HG03066 (cell line): ENCODE data around the gene RPL28.

Experiments
- ATAC-seq: cut with Tn5 transposase; IDR thresholded peaks from one replicate; pipeline ENCODE4 v1.9.1; 2021; ENCODE audit warnings: low read depth; ENCODE audit not compliant: unreplicated experiment

RPL28 gene

DNA sequence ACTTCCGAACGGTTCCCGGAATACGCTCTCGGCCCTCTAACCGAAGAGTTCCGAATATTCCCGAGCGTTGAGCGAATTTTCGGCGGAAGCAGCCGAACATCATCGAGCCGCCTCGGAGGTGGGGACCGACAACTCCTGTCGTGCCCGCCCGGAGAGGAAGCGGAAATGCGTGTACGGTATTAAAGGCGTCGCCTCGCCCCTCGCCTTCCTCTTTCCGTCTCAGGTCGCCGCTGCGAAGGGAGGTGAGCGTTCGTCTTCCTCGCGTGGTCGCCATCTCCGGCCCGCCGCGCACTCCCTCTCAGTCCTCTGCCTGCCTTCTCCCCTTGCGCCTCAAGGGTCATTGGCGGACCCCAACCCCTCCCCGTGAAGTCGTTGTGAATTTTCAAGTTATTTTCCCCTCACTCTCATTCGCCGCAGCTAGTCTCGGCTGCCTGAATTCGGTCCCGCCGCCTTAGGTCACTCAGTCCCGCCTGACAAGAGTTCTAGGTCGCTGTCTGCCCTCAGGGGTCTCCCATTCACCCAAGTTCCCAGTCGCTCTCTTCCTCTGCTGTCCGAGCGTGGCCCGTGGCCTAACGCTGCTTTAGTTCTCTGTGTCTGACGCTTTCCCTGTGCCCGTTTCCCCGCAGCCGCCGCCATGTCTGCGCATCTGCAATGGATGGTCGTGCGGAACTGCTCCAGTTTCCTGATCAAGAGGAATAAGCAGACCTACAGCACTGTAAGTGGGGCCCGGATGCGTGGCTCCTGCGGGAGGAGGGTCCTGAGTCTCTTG is at the start of gene RPL28:
Gene RPL28, plus strand, starts transcription at position 209 of the 769 bp plus-strand sequence. Its CDS starts 426 bp downstream, at position 635.
- peak; percentile 56 for ATAC-seq

DNA sequence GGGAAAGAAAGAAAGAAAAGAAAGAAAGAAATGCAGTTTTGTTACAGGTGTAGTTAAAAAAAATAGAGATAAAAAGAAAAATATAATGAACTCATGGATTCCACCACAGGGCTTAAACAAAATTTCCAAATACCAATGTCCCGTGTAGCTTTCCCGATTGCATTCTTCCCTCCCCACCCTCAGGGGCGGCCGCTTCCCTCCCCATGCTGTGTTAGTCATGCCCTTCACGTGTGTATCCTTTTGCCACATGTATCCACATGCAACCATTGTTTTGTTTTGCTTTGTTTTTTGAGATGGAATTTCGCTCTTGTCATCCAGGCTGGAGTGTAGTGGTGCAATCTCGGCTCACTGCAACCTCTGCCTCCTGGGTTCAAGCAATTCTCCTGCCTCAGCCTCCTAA is 49.6 kb upstream of the RPL28 start:
- ATAC-seq, result no peak

DNA sequence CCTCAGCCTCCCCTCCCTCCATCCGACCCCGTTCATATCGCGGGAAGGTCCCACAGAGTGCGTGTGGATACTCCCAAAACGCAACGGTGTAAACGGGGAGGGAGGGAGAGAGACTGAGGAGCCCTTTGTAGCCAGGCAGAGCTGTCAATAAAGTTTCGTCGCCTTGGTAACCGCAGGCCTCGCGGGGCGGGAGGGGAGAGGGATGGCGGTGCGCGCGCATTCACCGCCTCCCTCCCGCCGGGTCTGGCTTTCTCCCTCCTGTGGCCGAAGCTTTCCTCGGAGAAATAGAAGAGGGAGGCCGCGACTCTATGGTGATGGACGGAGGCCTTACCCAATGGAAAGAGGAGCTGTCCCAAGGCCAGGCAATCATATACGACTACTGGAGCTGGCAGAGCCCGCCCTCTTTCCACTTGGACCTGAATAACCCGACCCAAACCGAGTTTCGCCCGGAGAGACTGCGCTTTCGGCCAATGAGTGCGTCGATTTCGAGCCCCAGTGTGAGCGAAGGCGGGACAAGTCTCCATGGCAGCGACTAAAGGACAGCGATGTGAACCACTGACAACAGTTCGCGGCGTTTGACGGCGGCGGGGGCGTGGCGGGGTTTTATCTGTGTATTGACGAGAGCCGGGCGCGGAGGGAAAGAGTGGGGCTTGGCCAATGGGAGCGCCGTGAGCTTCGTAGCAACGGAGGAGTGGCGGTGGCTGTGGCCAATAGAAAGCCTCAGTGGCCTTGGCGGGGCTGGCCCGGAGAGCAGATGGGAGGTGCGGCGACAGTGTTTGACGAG is 46.4 kb upstream of the RPL28 start, which contains the start of gene KMT5C:
Gene KMT5C, plus strand, starts transcription at position 772 of the 784 bp plus-strand sequence. CDS start 2,061 bp downstream, outside the sequence.
- ATAC-seq, result peak; percentile 80

DNA sequence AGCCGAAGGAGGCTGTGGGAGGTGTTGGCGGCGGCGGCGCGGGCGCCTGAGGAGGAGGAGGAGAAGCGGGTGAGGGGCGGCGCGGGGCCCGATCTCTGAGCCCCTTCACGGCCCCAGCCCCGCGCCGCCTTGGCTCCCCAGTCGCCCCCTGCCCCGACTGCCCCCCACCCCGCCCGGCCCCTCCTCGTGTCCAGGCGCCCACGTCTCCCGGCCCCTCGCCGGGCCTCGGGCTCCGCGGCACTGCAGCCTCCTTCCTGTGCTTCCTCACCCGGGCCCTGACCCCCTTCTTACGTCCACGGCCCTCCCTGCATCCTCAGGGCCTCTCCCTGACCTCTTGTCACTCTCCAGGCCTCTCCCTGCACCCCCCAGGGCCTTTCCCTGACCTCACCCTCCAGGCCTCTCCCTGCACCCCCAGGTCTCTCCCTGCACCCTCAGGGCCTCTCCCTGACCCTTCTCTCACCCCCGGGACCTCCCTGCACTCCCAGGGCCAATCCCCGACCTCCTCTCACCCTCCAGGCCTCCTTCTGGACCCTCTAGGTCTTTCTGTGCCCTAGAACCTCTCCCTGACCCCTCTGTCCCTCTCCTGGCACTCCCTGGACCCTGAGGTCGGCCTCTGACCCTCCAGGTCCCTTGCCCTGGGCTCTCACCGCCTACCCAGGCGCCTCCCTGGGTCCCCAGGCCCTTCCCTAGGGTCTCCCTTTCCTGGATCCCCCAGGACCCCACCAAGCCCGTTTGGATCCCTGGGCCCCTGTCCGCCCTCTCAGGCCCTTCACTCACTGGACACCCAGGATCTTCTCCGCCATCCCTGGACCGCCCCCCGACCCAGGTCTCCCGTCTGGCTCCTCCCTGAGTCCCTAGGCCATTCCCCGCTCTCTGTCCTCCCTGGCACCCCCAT is 45.6 kb upstream of the RPL28 start:
- ATAC-seq, result no peak

DNA sequence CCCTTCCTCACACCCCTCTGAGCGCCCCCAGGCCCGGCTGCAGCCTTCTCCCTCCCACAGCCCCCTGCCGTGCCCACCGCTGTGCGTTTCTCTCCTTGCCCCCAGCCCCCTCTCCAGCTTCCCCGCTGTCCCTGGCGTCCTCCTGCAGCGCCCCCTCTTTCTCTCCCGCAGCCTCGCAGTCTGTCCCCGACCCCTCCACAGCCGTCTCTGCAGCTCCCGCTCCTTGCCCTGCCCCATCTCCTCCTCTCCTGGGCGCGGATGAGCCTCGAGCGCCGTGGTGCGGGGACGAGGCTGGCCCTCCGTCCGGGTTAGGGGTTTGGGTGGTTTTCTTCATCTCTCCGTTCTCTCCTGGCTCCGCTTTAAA is 45.0 kb upstream of the RPL28 start:
- ATAC-seq, result no peak

DNA sequence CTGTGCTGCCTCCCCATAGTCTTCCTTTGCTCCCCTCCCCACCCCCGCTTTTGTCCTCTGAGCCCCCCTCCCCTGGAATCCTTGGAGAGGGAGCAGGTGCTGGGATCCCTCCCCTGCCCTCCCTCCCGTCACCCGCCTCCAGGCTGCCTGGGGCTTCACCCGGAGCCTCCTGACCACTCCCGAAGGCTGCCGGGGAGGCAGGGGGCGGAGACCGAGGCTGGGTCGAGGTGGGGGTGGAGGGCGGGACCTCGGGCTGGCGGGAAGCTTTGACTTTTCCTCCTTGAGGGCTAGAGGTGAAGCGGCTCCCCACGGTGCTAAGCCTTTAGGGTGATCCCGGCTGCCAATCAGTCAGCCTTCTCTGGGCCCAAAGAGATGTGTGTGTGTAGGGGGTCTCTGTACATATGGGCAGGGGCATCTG is 44.6 kb upstream of the RPL28 start:
- no peak for ATAC-seq

DNA sequence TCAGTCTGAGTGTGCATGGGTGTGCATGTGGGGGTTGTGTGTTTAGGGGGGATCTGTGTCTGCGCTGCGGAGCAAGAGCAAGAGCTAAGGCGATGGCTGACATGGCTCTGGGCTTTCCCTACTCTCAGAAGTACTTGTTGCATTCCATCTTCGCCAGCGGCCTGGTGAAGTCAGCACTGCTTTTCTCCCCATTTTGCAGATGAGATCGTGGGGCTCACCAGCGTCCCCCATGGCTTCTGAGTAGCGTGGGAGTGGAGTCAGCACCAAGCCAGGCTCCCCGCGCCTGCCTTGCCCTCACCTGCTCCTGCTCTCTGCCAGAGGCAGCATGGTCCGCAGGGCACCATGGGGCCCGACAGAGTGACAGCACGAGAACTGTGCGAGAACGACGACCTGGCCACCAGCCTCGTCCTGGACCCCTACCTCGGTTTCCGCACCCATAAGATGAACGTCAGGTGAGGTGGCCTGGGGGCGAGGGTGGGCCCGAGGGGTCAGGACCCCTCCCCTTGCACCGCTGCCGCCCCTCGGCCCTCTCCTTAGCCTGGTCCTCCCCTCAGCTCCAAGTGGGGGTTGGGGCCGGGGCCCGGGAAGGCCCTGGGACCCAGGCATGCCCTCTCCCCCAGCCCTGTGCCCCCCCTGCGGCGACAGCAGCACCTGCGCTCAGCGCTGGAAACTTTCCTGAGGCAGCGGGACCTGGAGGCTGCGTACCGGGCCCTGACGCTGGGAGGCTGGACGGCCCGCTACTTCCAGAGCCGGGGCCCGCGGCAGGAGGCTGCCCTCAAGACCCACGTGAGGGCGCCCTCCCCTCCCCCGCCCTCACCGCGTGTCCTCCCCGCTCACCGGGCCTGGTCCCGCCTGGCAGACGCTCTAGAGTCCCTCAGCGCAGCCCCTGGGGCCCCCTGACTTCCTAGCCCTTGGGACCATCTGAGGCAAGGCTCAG is 43.9 kb upstream of the RPL28 start:
- no peak for ATAC-seq

DNA sequence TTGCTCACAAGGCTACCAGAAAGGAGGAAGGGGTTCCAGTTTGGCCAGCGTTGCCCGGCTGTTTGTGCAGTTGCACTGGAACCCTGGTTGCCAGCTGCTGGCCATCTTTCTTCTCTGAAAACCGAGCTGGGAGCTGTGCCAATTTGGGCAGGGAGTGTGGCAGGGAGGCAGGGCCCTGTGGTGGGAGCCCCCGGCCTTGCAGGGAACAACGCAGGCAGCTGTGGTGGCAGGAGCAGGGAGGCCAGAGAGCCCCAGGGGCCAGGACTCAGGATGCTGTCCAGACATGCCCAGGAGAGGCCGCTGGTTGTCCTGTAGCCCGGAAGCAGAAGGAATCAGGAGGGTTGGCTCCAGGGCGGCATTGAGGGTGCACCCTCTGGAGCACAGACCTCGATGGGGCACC is 41.3 kb upstream of the RPL28 start:
- no peak for ATAC-seq

DNA sequence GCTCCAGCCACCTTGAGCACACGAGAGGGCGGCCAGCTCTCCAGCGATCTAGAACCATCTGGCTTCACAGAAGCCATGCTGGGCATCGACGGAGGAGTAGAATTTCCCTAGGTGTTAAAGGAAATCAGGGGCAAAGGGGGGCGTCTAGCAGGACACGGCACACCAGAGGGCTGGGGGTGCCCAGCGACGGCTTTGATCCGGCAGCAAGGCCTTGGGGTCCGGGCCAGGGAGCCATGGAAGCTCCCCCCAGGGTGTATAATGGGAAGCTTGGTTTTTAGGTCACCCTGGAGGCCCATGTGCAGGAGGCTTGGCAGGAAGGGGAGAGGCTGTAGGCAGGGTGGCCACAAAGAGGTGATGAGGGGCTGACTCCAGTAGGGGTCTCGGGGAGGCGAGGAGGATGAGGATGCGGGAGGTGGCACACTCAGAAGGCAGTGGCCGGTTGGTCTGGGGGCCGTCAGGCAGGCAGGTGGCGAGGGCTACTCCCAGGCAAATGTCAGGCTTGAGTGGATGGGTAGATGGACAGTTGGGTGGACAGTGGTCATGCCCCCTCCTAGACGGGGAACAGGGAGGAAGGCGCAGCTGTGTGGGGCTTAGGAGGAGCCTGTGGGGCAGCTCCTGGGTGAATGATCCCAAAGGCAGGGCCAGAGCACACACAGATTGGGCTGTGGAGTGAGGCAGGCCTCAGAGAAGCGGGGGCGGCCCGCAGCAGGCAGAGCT is 40.5 kb upstream of the RPL28 start:
- no peak for ATAC-seq

DNA sequence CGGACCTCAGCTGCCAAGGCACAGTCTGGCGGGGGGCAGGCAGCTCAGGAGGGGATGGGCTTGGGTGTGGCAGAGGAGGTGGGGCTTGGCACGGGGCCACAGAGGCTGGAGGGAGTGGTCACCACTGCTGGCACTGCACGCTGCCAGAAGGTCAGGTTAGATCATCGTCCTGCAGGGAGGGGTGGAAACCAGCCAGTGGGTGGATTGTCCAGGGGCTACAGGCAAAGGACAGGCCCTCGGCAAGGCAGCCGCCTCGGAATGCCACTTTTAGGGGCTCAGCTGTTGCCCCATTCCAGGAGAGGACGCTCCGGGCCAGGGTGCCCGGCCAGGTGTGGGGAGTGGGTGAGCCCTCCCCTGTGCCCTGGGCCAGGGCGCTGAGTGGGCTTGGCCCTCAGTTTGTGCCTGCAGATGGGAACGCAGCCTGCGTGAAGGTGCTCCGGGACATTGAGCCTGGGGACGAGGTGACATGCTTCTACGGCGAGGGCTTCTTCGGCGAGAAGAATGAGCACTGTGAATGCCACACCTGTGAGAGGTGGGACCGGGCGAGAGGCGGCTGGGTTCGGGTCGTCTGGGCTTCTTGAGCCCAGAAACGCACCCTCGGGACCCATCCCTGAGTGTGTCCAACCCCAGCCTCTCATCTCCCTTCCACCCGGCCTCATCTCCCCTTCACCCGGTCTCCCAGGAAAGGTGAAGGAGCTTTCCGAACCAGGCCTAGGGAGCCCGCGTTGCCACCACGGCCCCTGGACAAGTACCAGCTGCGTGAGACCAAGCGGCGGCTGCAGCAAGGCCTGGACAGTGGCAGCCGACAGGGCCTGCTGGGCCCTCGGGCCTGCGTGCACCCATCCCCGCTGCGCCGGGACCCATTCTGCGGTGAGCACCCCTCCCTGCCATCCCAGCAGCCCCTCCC is 39.7 kb upstream of the RPL28 start:
- ATAC-seq, result no peak

DNA sequence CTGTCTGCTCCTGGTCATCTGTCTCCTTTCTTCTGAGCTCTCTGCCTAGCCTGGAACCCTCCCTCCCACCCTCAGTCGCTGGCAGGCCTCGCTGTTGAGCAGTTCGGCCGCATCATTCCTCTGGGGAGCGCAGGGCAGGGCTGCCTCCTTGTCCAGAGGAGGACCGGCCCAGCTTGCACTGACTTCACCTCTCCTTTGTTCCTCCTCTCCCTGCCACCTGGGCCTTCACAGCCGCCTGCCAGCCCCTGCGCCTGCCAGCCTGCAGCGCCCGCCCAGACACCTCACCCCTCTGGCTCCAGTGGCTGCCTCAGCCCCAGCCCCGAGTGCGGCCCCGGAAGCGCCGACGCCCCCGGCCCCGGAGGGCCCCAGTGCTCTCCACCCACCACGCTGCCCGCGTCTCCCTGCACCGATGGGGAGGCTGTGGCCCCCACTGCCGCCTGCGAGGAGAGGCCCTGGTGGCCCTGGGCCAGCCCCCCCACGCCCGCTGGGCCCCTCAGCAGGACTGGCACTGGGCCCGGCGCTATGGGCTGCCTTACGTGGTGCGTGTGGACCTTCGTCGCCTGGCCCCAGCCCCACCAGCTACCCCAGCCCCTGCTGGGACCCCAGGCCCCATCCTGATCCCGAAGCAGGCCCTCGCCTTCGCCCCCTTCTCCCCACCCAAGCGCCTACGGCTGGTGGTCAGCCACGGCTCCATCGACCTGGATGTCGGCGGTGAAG is 38.8 kb upstream of the RPL28 start:
- ATAC-seq, result no peak

DNA sequence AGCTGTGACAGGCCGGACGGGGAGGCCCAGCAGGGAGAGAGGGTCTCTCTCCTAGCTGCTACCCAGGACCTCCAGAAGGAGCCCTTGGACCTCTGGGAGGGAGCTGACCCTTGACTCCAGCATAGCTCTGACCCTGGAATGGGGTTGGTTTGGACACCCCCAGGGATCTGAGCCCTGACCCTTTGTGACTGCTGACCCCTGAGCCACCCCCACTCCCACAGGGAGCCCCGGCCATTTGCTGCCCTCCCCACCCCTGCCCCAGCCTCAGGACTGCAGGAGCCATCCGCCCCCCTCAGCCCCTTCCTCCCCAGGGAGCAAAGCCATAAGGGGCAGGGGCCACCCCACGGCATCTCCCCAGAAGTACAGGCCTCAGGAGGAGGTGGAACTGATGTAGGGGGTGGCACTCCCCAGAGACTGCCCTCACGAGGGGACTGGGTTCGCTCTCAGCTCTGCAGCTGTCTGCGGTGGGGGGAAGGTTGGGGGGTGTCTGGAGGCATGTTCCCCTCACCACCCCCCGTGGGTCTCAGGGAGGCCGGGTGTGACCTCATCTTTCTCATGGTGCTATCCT is 38.2 kb upstream of the RPL28 start:
- no peak for ATAC-seq

DNA sequence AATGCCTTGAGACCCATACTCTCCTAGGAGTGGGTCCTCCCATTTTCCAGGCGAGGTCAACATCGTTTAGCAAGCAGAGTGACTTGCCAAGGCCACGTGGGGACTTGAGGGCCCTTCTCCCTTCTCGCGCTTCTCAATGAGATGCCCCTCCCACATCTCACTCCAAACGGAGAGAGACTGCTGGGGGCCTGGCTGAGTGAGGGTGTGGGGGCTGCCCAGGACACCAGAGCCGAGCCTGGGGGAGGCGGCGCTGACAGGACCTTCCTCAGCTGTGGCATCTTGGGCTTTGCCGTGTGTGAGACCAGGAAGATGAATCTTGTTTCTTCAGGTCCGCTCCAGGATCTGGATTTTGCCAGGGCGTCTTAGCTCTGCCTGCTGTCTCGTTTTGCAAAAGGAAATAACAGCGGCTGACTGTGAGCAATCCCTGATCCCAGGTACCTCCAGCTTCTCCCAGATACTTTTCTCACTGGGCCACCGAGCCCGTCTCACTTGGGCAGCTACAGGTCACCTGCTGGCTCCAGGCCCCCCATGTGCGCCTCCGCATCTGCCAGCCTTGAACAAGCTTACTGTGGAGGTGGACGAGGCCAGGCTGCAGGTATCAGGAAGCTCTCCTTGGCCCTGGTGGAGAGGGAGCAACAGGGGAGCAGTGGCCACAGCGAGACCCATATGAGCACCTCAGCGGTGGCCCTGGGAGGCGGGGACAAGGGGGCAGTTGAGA is 37.3 kb upstream of the RPL28 start:
- ATAC-seq, result no peak

DNA sequence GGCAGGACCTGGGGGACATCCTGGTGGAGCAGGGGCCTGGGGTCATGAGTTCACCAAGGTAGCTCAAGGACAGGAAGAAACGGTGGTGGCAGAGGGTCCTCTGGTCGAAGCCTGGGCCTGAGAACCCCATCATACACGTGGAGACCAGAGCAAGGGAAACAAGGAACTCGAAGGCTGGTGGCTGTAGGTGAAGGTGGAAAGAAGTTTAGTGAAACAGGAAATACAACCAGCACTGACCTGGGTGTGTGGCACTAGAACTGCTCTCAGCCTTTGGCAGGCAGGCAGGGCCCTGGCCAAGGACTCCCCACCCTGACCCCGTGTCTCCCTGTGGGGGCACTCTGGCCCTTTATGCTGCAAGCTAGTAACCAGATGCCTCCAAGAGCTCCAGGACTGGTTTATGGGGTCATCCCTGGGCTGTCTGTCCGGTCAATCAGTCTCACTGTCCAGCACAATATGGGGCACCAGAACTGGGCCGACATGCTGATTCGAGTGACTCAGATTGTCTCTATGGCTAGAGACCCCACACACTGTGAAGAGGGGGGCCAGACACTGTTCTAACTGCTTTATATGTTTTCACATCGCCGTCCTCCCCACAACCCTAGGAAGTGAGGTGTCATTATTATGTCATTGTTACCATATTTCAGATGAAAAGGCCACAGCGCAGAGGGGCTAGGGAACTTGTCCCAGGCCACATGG is 35.0 kb upstream of the RPL28 start:
- ATAC-seq, result no peak

DNA sequence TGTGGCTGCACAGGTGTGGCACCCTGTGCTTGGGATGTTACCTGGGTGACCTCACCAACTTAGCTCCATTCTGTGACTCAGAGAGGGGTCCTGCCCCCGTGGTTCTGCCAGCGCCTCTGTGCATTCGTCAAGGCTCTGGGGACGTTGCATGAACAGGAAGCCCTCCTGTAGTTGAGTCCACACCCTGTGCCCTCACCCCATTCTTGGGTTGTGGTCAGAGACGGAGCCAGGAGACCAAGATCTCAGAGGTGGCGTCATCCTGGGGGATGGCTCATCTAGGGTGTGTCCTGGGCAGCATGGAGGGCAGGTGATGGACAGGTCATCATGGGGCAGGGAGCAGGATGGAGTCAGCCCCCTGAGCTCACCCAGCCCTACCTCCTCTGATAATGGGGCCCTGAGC is 33.7 kb upstream of the RPL28 start:
- no peak for ATAC-seq

DNA sequence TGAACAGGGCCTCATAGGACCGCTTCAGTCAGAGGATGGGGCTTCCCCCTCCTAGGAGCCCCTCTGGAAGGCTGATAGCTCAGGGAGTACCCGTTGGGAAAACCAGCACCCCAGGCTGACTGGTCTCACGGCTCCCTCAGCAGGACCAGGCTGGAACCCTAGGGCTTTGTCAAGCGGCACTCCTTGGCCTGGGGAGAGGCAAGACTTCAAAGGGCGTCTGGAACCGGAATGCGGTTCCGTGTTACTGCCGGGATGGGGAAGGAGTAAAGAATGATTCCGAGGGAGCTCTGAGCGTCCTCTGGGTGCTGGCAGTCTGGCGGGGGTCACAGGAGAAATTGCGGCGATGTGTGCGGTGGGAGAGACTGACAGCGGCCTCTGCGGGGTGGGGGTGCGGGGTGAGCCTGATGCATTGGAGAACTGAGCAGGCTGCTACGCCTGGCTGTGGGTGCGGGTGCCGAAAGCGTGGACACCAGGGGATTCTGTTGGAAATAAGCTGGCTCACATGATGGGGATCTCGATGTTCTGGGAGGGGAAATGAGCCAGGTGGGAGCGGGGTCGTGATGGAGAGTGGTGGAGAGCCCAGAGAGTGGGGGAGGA is 33.1 kb upstream of the RPL28 start:
- ATAC-seq, result no peak
